Activated effector memory CD4-positive, alpha-beta T cell treated with anti-CD3 and anti-CD28 coated beads, Interleukin-2, amount 50 U/mL, for 16 hours (primary cell): Measurements from ENCODE around the gene BET1.

Experiments
- DNase-seq: peaks from one replicate; pipeline ENCODE4 v3.0.0-alpha.2; 2020

The BET1 gene

GRCh38 chr7:93955304-93955703 is 48.9 kb downstream of the BET1 start:
- DNase-seq: no peak

GRCh38 chr7:93949423-93949822 is 54.7 kb downstream of the BET1 start:
- no peak for DNase-seq

GRCh38 chr7:93948873-93949272 is 55.3 kb downstream of the BET1 start:
- DNase-seq: no peak

- no peak for DNase-seq
Observed at GRCh38 chr7:93948106-93948505, 56.0 kb downstream of the BET1 start.

- no peak for DNase-seq
Observed at GRCh38 chr7:93945756-93946535, 58.2 kb downstream of the BET1 start.

- no peak for DNase-seq
Observed at GRCh38 chr7:93945083-93945482, 59.1 kb downstream of the BET1 start.

- no peak for DNase-seq
Observed at GRCh38 chr7:93944673-93945072, 59.5 kb downstream of the BET1 start.

GRCh38 chr7:93943816-93944540 is 60.2 kb downstream of the BET1 start:
- no peak for DNase-seq
